BLaER1 (cell line): ENCODE measurements around the gene DGKE.

Experiments used
- H3K27ac ChIP-seq: shearing (Covaris generic); formaldehyde crosslinking; 2 replicates; pipeline ENCODE4 v1.8.1; 2022
- H3K27me3 ChIP-seq: shearing (Covaris generic); formaldehyde crosslinking; 2 replicates; pipeline ENCODE4 v1.8.1; 2022
- H3K36me3 ChIP-seq: shearing (Covaris generic); formaldehyde crosslinking; 2 replicates; pipeline ENCODE4 v1.8.1; 2022
- H3K4me1 ChIP-seq: shearing (Covaris generic); formaldehyde crosslinking; 2 replicates; pipeline ENCODE4 v1.8.1; 2022
- H3K4me2 ChIP-seq: shearing (Covaris generic); formaldehyde crosslinking; 2 replicates; pipeline ENCODE4 v1.8.1; 2022
- H3K4me3 ChIP-seq: shearing (Covaris generic); formaldehyde crosslinking; 2 replicates; pipeline ENCODE4 v1.8.1; 2022
- H3K9ac ChIP-seq: shearing (Covaris generic); formaldehyde crosslinking; 2 replicates; pipeline ENCODE4 v1.8.1; 2022
- H3K9me3 ChIP-seq: shearing (Covaris generic); formaldehyde crosslinking; 2 replicates; pipeline ENCODE4 v1.8.1; 2022
- H4K20me1 ChIP-seq: shearing (Covaris generic); formaldehyde crosslinking; 2 replicates; pipeline ENCODE4 v1.8.1; 2022
- Cebpa-rat ChIP-seq: shearing (Covaris generic); IDR thresholded peaks from 2 replicates; pipeline ENCODE4 v1.8.1; 2022

DGKE gene

GRCh38 chr17:56867948-56868376 lies 34.0 kb downstream of the DGKE start:
- no peak overlapping the region for H3K4me2 ChIP-seq
- no peaks in the 10 kb centered on the region for H3K9me3 ChIP-seq
- H3K4me1 ChIP-seq, result no peaks in the 10 kb centered on the region
- H3K27me3 ChIP-seq, result no peaks in the 10 kb centered on the region
- H4K20me1 ChIP-seq, result no peaks in the 10 kb centered on the region
- H3K36me3 ChIP-seq, result peaks cover 49% of the 10 kb centered on the region
- H3K27ac ChIP-seq, result no peak overlapping the region
- TF ChIP-seq Cebpa-rat, result no peak
- H3K9ac ChIP-seq, result no peak overlapping the region
- no peak overlapping the region for H3K4me3 ChIP-seq

GRCh38 chr17:56868716-56869115 lies 34.8 kb downstream of the DGKE start:
- Histone ChIP-seq H3K4me1 (no peaks in the 10 kb centered on the region), H3K27ac (no peak overlapping the region), H4K20me1 (no peaks in the 10 kb centered on the region), H3K4me3 (no peak overlapping the region), H3K4me2 (no peak overlapping the region), H3K36me3 (peaks cover 43% of the 10 kb centered on the region), H3K9me3 (no peaks in the 10 kb centered on the region), H3K27me3 (no peaks in the 10 kb centered on the region), H3K9ac (no peak overlapping the region)
- TF ChIP-seq Cebpa-rat, result no peak

- no peak overlapping the region for H3K27ac ChIP-seq
Measured at GRCh38 chr17:56870081-56870651, 36.2 kb downstream of the DGKE start.

GRCh38 chr17:56876766-56877179 lies 42.8 kb downstream of the DGKE start:
- Histone ChIP-seq H3K27ac (no peak overlapping the region), H3K4me1 (peaks cover 10% of the 10 kb centered on the region), H3K9me3 (no peaks in the 10 kb centered on the region; the same call in 1 of the 2 replicates), H3K27me3 (no peaks in the 10 kb centered on the region), H4K20me1 (no peaks in the 10 kb centered on the region), H3K36me3 (0 out of 2 replicates have a peak, but pooled peaks cover 4% of the 10 kb centered on the region), H3K9ac (no peak overlapping the region), H3K4me3 (no peak overlapping the region), H3K4me2 (no peak overlapping the region)
- no peak for TF ChIP-seq Cebpa-rat

More at GRCh38 chr17:56870081-56870651, 36.2 kb downstream of the DGKE start:
- Histone ChIP-seq H3K4me3 (no peak overlapping the region), H3K9ac (no peak overlapping the region), H3K27me3 (no peaks in the 10 kb centered on the region), H3K9me3 (no peaks in the 10 kb centered on the region), H4K20me1 (no peaks in the 10 kb centered on the region), H3K4me1 (no peaks in the 10 kb centered on the region), H3K4me2 (no peak overlapping the region), H3K36me3 (peaks cover 38% of the 10 kb centered on the region)
- no peak for TF ChIP-seq Cebpa-rat

GRCh38 chr17:56879280-56879679 lies 45.3 kb downstream of the DGKE start:
- H3K36me3 ChIP-seq, result 0 out of 2 replicates have a peak, but pooled peaks cover 14% of the 10 kb centered on the region

GRCh38 chr17:56880133-56880532 lies 46.2 kb downstream of the DGKE start:
- Histone ChIP-seq H3K4me1 (peaks cover 10% of the 10 kb centered on the region), H3K4me3 (no peak overlapping the region), H3K9me3 (no peaks in the 10 kb centered on the region; the same call in 1 of the 2 replicates), H3K9ac (no peak overlapping the region), H3K4me2 (peak overlapping the region; percentile 31), H3K27ac (no peak overlapping the region), H3K27me3 (no peaks in the 10 kb centered on the region), H4K20me1 (no peaks in the 10 kb centered on the region), H3K36me3 (0 out of 2 replicates have a peak, but pooled peaks cover 18% of the 10 kb centered on the region)
- no peak for TF ChIP-seq Cebpa-rat

More at GRCh38 chr17:56879280-56879679, 45.3 kb downstream of the DGKE start:
- TF ChIP-seq Cebpa-rat, result no peak
- no peaks in the 10 kb centered on the region; the same call in 1 of the 2 replicates for H3K9me3 ChIP-seq
- H3K4me2 ChIP-seq, result no peak overlapping the region
- H3K4me3 ChIP-seq, result no peak overlapping the region
- H3K27ac ChIP-seq, result no peak overlapping the region
- peaks cover 10% of the 10 kb centered on the region for H3K4me1 ChIP-seq
- H4K20me1 ChIP-seq, result no peaks in the 10 kb centered on the region
- no peaks in the 10 kb centered on the region for H3K27me3 ChIP-seq
- no peak overlapping the region for H3K9ac ChIP-seq

- Histone ChIP-seq H3K27ac (no peak overlapping the region), H3K27me3 (no peaks in the 10 kb centered on the region), H3K4me2 (peak overlapping the region; percentile 31), H3K4me1 (peaks cover 10% of the 10 kb centered on the region), H3K9me3 (no peaks in the 10 kb centered on the region; the same call in 1 of the 2 replicates), H3K9ac (no peak overlapping the region), H4K20me1 (no peaks in the 10 kb centered on the region), H3K36me3 (0 out of 2 replicates have a peak, but pooled peaks cover 18% of the 10 kb centered on the region), H3K4me3 (no peak overlapping the region)
- no peak for TF ChIP-seq Cebpa-rat
Measured at GRCh38 chr17:56880571-56880970, 46.6 kb downstream of the DGKE start.

DNA sequence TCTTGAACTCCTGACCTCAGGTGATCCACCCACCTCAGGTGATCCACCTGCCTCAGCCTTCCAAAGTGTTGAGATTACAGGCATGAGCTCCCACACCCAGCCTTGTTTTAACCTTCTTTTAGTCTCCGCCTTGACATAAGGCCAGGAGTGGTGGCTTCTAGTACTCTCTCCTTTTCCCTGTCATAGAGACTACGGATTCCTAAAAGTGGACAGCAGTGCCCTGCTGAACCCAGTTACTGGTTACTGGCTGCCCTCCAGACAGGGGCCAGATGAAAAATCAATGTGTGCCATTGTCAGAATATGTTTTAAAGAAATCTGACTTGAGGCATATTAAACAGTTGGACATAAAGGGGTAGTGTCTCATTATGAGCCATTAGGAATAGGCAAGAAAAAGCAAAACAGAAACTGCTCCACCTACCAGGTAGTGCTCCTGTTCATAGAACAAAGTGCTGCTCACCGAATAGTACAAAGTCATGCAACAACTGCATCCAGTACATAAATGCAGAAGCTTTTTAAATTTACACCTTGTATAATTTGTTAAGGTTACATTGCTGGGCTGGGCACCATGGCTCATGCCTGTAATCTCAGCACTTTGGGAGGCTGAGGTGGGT lies 47.8 kb downstream of the DGKE start:
- H3K4me1 ChIP-seq, result peaks cover 10% of the 10 kb centered on the region
- H3K9ac ChIP-seq, result no peak overlapping the region
- no peak for TF ChIP-seq Cebpa-rat
- peaks cover 29% of the 10 kb centered on the region for H3K36me3 ChIP-seq
- H3K27me3 ChIP-seq, result no peaks in the 10 kb centered on the region
- no peaks in the 10 kb centered on the region for H4K20me1 ChIP-seq
- H3K9me3 ChIP-seq, result no peaks in the 10 kb centered on the region; the same call in 1 of the 2 replicates
- H3K4me3 ChIP-seq, result no peak overlapping the region
- H3K4me2 ChIP-seq, result no peak overlapping the region
- no peak overlapping the region for H3K27ac ChIP-seq

DNA sequence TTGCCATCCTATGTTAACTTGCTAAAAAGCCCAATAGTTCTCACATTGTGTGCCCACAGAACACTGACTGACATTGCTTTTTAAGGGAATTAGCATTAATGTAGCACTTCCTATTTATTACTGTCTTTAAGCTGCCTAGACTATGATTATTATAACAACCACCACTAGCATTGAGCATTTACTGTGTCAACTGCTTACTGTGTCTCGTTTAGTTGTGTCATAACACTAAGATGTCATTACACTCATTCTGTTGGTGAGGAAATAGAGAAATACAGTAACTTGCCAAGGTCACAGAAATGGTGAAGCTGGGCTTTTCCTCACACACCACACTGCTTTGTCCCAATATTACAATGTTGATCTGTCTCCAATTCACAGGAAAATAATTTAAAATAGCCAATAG lies 49.7 kb downstream of the DGKE start:
- TF ChIP-seq Cebpa-rat, result no peak
- Histone ChIP-seq H3K9ac (no peak overlapping the region), H3K27ac (no peak overlapping the region), H3K36me3 (peaks cover 48% of the 10 kb centered on the region), H3K4me3 (no peak overlapping the region), H3K4me1 (peaks cover 10% of the 10 kb centered on the region), H3K4me2 (no peak overlapping the region), H4K20me1 (no peaks in the 10 kb centered on the region), H3K9me3 (peaks cover 13% of the 10 kb centered on the region), H3K27me3 (no peaks in the 10 kb centered on the region)
